Retina (tissue), 1 donor: ENCODE results near the gene HM13.
"Not testable (repeated sequence)": the region's sequence is repeated elsewhere in the genome, so short reads cannot be mapped to it uniquely, and the experiment has no call there.

ENCODE experiments used
- DNase-seq: peaks from one replicate; pipeline ENCODE4 v3.0.0-alpha.2; 2016

HM13 gene

DNA sequence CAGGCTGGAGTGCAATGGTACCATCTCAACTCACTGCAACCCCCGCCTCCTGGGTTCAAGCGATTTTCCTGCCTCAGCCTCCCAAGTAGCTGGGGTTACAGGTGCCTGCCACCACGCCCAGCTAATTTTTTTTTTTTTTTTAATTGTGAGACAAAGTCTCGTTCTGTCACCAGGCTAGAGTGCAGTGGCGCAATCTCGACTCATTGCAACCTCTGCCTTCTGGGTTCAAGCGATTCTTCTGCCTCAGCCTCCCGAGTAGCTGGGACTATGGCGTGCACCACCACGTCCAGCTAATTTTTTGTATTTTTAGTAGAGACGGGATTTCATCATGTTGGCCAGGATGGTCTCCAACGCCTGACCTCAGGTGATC is 98.0 kb downstream of the HM13 start:
- DNase-seq: not testable (repeated sequence)

DNA sequence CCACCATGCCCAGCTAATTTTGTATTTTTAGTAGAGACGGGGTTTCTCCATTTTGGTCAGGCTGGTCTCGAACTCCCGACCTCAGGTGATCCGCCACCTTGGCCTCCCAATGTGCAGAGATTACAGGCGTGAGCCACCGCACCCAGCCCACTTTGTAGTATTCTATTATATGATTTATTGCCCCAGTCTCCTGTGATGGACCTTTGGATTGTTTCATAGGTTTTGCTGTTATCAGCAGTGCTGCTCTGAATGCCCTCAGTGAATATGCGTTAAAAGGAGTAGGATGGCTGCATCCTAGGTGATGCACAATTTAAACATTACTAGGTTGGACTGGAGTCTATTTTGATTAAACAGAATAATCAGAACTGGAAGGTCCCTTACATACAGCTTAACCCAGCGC is 101.2 kb downstream of the HM13 start:
- no peak for DNase-seq

DNA sequence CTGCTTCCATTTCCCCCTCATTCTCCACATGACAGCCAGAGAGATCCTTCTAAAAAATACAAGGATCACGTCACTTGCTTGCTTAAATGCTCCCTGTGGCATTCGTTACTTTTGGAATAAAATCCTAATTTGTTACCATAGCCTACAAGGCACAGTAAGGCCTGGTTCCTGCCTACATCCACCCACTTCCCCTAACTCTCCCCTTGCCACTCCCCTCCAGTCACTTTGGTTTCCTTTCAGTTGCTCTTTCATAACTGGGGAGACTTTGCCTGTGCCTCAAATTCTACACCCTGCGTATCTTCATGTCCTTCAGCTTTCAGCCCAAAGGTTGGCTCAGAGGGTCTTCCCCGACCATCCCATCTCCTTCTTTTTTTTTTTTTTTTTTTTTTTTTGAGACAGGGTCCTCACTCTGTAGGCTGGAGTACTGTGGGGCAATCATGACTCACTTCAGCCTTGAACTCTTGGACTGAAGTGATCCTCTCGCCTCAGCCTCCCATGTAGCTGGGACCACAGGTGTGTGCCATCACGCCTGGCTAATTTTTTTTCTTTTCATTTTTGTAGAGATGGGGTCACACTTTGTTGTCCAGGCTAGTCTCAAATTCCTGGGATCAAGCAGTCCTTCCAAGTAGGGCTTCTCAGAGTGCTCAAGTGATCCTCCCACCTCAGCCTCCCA is 103.3 kb downstream of the HM13 start:
- no peak for DNase-seq
